Smooth muscle cell of the brain vasculature (primary cell): ENCODE results near the gene MAP3K2.

Experiments
- DNase-seq: peaks from one replicate; pipeline ENCODE4 v3.0.0-alpha.2; 2012; ENCODE audit warnings: low read depth, low spot score

MAP3K2 gene

DNA sequence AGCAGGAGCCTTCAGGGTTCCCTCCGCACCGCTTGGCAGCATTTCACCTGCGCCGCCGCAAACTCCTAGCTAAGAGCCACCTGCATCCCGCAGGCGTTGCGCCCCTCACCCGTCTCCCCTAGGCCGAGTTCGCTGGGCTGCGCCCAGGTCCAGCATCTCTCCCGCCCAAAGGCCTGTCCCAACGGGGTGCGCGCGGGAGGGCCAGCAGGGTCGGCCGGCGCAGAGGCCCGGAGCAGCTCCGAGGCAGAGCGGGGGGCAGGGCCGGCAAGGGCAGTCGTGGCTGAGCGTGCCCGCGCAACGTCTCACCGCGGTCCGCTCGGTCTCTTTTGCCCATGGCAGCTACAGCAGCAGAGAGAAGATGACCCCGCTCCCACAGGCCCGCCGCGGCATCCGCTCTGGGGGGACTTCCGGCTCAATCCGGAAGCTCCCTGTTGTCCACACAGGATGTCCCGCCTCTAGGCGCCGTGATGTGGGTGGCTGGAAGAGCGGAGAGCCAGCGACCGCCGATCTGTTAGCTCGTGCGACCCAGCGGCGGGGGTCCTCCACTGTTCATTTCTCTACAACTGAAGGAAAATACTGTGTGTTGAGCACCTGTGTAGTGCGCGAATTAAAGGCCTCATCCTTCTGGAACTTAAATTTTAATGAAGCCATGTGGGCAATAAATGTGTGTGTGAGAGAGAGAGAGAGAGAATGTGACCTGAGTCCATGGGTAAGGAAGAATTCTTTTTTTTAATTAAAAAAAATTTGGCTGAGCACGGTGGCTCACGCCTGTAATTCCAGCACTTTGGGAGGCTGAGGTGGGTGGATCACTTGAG, 93.8 kb downstream of the MAP3K2 start, which contains the start of gene ERCC3:
ERCC3 (minus strand) TSS at position 397 of the 815 bp plus-strand sequence; CDS start at position 334, 63 bp downstream.
- DNase-seq = peak; percentile 43

DNA sequence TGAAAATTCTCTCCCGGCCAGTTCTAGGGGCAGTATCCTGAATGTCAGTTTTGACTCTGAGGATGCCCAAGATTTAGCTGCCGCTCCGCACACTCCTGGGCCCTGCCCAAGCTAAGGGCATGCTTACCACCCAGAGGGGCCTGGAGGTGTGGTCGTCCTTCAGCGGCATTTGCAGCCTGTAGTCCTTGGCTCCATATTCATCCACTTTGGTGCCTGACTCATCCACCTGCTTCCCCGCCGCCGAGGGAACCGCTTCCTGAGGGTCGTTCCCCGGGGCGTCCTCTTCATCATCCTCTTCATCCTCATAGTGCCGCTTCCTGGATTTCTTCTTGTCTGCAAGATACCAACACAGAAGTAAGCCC, 94.4 kb downstream of the MAP3K2 start:
- DNase-seq = no peak

DNA sequence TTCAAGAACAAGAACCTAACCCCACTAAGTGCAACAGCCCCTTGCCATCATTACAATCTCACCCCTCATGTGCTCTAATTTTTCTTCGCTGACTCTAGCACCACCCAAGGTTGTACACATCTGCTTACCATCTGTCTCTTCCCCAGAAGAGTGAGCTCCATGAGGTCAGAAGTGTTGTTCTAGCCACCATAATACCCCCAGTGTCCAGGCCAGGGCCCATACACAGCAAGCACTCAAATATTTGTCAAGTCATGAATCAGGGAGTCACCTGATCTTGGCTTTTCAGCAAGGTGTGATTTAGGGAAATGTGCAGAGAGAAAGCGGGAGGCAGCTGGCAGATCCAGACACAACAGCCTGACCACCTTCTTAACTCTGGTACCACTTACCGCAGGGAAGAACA, 99.5 kb downstream of the MAP3K2 start:
- no peak for DNase-seq

DNA sequence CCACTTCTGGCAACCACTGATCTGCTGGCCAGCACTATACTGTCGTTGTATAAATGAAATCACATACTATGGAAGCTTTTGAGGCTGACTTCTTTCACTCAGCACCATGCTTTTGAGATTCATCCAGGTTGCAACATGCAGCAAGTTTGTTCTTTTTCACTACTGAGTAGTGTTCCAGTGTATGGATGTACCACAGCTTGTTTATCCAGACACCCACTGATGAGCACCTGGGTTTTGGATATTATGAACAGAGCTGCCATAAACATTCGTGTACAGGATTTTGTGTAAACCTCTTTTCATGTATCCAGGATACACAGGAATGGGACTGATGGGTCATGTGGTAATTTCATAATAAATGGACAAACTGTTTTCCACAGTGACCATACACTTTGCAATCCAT, 104.5 kb downstream of the MAP3K2 start:
- no peak for DNase-seq

DNA sequence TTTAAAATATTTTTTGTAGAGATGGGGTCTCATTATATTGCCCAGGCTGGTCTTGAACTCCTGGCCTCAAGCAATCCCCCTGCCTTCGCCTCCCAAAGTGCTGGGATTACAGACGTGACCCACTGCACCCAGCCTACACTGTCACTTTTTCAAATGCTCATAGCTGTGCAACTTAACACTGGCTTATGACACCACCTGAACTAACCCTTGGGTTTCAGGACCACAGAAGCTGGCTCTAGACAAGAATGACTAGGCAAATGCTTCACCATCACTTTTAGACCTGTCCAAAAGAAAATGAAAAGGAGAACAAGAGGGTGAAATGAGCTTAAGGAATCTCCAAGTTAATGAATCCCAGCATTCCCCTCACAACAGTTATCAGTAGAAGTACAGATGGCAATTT, 107.1 kb downstream of the MAP3K2 start:
- no peak for DNase-seq

DNA sequence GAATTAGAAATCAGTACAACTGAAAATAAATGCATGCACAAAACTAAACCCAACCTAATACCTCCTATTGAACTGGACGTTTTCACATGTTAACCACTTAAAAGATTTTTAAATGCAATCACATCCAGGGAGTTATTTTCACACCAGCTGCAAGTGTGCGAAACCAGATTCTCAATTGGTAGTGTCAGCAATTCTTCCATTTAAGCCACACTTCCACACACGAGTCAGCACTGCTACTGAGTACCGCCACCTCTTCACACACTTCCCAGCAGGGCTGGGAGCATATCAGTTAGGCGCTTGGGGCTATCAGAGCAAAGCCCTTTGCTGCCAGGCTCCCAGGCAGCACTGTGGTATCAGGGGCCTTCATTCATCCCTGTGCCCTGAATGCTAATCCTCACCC, 108.0 kb downstream of the MAP3K2 start:
- no peak for DNase-seq

DNA sequence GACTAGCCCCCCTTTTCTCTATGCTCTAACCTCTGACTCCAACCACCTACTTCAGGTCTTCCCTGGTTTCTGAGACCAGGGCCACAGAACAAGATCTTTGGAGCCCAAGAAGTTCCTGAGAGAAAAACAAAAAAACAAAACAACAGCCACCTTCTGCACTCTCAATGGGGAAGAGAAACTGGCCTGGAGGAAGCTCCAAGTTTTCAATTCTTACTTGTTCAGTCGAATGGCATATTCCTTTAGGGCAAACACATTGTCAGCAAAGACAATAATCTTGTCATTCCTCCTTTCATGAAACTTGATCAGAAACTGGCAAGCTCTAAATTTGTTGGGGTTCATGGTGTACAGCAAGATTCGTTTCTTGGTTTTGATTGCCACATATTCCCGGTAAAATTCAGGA, 108.8 kb downstream of the MAP3K2 start:
- DNase-seq = no peak

DNA sequence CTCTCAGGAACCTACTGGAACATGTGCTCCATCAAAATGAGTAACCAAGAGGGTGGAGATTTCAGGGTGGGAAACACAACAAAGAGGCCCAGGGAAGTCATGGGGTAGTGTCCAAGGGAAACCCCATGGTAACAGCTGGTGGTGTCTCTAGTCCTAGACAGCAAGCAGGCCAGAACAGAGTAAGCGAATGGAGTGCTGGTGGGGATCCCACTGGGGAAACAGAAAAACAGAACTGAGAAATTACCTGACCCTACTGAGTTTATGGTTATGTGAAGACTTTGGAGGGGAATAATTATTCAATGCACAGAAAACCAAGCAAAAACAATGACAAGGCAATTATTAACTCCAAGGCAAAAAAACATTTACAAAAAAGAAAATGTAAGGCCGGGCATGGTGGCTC, 110.7 kb downstream of the MAP3K2 start:
- DNase-seq = no peak

DNA sequence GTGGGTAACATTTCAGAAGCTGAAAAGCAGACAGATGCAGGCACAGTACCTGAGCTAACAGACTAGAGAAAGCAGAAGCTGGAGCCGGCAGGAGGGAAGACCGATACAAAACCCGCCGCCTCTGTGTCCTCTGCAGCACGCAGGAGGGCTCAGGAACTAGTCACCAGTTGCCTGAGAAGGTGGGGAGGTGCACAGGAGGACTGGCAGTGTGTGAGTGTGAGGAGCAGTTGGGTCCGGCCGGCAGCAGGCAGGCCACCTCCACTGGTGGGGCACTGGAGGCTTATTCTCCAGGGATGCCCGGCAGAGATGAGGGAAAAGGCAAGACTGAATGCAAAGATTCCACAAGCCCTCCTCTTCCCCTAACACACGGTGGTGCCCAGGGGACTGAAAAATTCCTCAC, 112.0 kb downstream of the MAP3K2 start:
- DNase-seq = no peak

DNA sequence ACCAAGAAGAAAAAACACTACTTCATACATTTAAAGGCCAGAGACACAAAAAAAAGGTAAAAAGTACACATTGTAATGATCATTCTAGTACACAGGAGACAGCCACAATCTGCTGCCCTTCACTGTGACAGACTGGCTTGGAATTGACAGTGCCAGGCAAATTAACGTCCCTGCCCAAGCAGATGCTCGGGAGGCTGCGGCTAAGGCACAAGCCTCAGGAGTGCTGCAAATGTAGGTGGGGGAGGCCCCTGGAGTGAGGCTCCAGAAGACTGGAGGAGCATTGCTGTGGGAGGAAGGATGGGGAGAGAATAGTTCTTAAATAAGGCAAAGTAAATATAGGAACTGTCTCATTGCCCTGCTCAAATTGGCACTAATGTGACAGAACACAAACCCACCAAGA, 112.4 kb downstream of the MAP3K2 start:
- no peak for DNase-seq

DNA sequence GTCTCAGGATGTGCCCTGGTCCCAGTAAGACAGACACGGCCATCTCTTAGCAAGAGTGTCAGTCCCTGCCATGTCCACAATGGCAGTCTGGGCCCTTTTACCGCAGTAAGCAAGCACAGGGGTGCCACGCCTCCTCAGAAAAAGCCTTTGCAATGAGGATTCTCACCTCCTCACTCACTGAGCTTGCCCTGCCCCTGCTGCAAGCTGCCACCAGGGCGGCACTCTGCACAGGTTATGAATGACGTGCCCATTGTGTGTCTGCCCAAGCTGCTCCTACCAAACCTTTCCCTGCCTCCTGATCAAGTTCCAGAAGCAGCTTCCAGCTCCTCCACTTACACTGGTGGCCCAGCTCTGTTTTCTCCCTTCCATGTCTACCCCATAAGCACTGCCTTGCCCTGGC, 117.1 kb downstream of the MAP3K2 start:
- no peak for DNase-seq

DNA sequence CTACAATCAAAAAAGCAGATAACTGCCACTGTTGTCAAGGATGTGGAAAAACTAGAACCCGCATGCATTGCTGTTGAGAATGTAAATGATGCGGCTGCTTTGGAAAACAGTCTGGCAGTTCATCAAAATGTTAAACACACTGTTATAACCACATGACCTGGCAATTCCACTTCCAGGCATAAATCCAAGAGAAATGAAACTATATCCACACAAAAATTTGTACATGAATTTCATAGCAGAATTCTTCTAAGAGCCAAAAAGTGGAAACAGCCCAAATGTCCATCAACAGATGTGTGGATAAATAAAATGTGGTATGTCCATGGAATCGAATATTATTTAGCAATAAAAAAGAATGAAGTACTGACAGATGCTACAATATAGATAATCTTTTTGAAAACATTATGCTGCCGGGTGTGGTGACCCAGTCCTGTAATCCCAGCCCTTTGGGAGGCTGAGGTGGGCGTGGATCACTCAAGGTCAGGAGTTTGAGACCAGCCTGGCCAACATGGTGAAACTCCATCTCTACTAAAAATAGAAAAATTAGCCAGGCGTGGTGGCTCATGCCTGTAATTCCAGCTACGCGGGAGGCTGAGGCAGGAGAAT, 125.9 kb downstream of the MAP3K2 start:
- peak; percentile 13 for DNase-seq

DNA sequence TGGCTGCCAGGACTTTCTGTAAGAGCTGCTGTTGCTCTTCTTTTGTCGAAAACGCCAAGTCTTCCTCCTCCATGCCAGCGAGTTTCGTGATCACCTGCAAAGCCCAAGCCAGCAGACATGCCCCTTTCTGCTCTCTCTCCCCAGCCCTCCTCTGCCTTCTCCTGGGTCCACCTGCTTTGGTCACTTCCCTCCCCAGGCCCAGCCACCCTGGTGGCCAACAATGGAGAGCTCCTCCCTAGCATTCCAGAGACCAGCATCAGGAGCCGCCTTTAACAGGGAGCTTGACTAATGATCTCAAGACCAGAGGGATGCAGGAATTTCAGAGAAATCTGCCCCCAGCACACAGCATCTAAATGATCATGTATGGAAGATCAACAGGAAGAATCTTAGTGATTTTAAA, 128.4 kb downstream of the MAP3K2 start:
- no peak for DNase-seq

DNA sequence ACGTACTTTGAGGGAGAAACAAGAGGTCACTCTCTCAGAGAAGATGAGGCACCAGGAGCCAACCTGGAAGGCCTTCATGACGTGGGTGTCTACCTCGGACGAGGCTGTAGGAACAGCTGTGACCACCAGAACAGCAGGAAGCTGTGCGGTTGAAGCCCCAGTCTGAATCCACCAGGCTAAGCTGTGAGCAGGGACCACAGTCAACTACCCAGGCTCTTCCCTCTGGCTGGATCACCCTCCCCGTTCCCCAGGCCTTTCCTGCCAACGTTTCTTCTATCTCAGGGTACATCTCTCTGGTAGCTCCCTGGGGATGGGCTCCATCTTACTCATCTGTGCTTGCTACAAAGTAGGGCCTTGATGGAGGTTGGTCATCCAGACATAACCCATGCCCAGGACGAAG, 130.9 kb downstream of the MAP3K2 start:
- no peak for DNase-seq

DNA sequence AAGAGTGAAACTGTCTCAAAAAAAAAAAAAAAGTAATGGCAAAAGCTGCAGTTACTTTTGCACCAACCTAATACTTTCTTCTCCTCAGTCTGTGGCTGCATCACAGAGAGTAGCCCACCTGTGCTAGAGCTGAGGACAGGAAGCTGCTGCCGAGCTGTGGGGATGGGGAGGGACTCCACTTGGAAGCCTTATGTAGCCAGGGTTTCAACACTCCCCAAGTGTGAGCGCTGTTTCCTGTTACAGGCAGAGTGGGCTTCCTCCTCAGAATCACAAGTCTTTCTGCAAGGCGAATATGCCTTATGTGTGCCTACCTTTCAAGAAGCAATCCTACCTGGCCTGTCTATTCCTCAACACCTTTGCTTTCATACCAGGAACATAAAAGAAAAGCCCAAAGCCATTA, 131.4 kb downstream of the MAP3K2 start:
- no peak for DNase-seq

DNA sequence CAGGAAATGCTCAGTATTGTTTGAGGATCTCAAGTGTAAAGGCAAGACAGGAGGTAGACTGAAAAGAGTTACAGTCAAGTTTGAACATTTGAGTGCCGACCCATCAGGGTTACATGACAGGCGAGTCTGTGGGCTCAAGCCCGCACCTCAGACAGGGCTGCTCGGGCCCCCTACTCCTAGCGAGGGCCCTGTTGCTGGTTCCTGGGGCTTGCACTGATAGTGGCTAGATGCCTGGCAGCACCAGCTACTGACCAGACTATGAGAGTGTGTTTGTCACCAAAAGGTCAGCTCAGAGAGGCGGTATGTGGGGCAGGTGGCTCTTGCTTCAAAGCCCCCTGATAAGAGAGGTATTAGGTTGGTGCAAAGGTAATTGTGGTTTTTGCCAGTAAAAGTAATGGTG, 132.1 kb downstream of the MAP3K2 start:
- no peak for DNase-seq

DNA sequence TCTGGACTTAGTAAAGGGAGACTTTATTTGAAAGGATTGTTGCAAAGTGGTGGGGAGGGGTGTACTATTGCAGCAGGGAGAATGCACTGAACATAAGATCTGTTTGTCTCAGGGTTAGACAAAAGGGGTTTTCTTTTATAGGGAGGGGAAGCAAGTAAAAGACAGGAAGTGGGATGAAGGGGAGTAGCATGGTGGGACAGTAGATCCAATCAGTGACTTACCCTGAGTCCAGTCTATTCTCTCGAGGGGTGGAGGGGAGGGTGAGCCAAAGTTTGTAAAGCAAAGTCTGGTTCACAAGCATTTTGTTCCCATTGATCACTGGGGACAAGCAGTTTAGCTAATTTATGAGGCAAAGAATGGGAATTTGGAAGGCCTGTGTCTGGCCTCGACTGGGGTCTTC, 132.6 kb downstream of the MAP3K2 start:
- DNase-seq = no peak

DNA sequence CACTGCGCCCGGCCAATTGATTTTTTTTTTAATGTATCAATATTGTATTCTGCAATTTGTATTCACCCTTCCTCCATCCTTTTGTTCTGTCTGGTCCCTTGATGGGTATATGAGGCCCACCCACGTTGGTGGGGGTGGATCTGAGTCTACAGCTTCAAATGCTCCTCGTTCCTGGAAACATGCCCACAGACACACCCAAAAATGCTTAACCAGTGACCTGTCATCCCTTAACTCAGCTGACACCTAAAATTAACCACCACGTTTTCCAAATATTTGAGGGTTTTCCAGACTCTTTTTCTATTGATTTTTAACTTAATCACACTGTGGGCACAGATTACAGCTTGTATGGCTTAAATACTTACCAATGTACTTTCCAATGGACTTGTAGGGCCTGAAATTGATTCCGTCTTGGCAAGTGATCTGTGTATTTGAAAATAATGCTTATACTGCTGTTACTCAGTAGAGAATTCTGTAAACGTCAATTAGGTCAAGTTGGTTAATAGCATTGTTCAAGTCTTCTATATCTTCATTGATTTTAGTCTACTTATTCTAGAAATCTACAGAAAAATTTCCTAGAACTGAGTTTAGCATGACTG, 133.3 kb downstream of the MAP3K2 start:
- DNase-seq = no peak
